IMR-90 (cell line): Measurements from ENCODE around the gene LENG9. TPM values are rescaled to one million over a fixed set of nuclear protein-coding genes. Genes with fewer than 3 reads are reported as not detected.

Experiments
- ATAC-seq: fragments of 200-7000 bp; cut with Tn5 transposase; 2 replicates; pipeline ENCODE4 v1.9.1; 2020; ENCODE audit warnings: low read depth, mild to moderate bottlenecking, moderate library complexity
- BruUV-seq: library from RNA; stranded (reverse); fragments of 400-500 nt; replicated peaks from 2 replicates; lab custom pipeline; 2021; lab: Mats Ljungman, UMichigan
- CTCF ChIA-PET: fragments of 300-600 bp; formaldehyde crosslinking; extraction: SDS; loops from one replicate; lab custom pipeline; 2021; ENCODE audit warnings: antibody characterized with exemption; lab: Yijun Ruan, JAX
- POLR2A ChIA-PET: fragments of 300-600 bp; sonication (Branson Sonifier 250); formaldehyde crosslinking; loops from one replicate; lab custom pipeline; 2022; ENCODE audit warnings: antibody characterized with exemption; ENCODE audit not compliant: unreplicated experiment; lab: Charles Lee
- DNase-seq: peaks from one replicate; pipeline ENCODE4 v3.0.0; 2013
- H2AFZ ChIP-seq: replicated peaks from 2 replicates; pipeline ENCODE3; 2013; ENCODE audit warnings: low read length, mild to moderate bottlenecking; ENCODE audit not compliant: poor library complexity
- H2AK5ac ChIP-seq: 2 replicates; pipeline ENCODE4 v1.6.1; 2013; ENCODE audit warnings: low read depth, low read length, inconsistent platforms
- H2AK9ac ChIP-seq: replicated peaks from 2 replicates; pipeline ENCODE3; 2013; ENCODE audit warnings: mild to moderate bottlenecking, low read depth, low read length, moderate library complexity; ENCODE audit not compliant: poor library complexity
- H2BK120ac ChIP-seq: 2 replicates; pipeline ENCODE4 v1.6.1; 2013; ENCODE audit warnings: low read depth, low read length, inconsistent platforms
- H2BK15ac ChIP-seq: 3 replicates; pipeline ENCODE4 v1.6.1; 2013; ENCODE audit warnings: low read depth, low read length, inconsistent platforms
- H2BK20ac ChIP-seq: 2 replicates; pipeline ENCODE4 v1.6.1; 2013; ENCODE audit warnings: low read depth, mild to moderate bottlenecking, inconsistent platforms, low read length, moderate library complexity
- H2BK5ac ChIP-seq: 2 replicates; pipeline ENCODE4 v1.6.1; 2013; ENCODE audit warnings: mild to moderate bottlenecking, low read depth, low read length, inconsistent platforms; ENCODE audit not compliant: poor library complexity, severe bottlenecking
- H3K14ac ChIP-seq: replicated peaks from 2 replicates; pipeline ENCODE4 v1.6.1; 2013; ENCODE audit warnings: low read depth, low read length, inconsistent platforms
- H3K18ac ChIP-seq: 2 replicates; pipeline ENCODE4 v1.6.1; 2013; ENCODE audit warnings: low read depth, low read length, control low read depth
- H3K23ac ChIP-seq: 2 replicates; pipeline ENCODE4 v1.6.1; 2013; ENCODE audit warnings: low read depth, low read length, inconsistent platforms
- H3K27ac ChIP-seq: 2 replicates; pipeline ENCODE4 v1.5.1; 2013; ENCODE audit warnings: mild to moderate bottlenecking, control low read depth, low read length; ENCODE audit not compliant: insufficient read depth
- H3K27me3 ChIP-seq: 2 replicates; pipeline ENCODE4 v1.6.1; 2013; ENCODE audit warnings: low read length; ENCODE audit not compliant: control insufficient read depth, insufficient read depth
- H3K36me3 ChIP-seq: 2 replicates; pipeline ENCODE4 v1.6.1; 2013; ENCODE audit warnings: low read length, mixed read lengths; ENCODE audit not compliant: control insufficient read depth, insufficient read depth
- H3K4ac ChIP-seq: 2 replicates; pipeline ENCODE4 v1.6.1; 2013; ENCODE audit warnings: low read depth, low read length, inconsistent platforms
- H3K4me1 ChIP-seq: 2 replicates; pipeline ENCODE4 v1.6.1; 2013; ENCODE audit warnings: low read length, mixed read lengths; ENCODE audit not compliant: control insufficient read depth, insufficient read depth
- H3K4me2 ChIP-seq: 2 replicates; pipeline ENCODE4 v1.6.1; 2013; ENCODE audit warnings: low read depth, mild to moderate bottlenecking, control low read depth, low read length, moderate library complexity
- H3K4me3 ChIP-seq: 2 replicates; pipeline ENCODE4 v1.5.1; 2013; ENCODE audit warnings: low read depth, mild to moderate bottlenecking, control low read depth, low read length, moderate library complexity; ENCODE audit not compliant: insufficient read depth
- H3K56ac ChIP-seq: 2 replicates; pipeline ENCODE4 v1.6.1; 2013; ENCODE audit warnings: low read length, inconsistent platforms; ENCODE audit not compliant: insufficient read depth; ENCODE audit errors: extremely low read depth
- H3K79me1 ChIP-seq, 2 experiments: 2 replicates each; pipeline ENCODE4 v1.6.1; 2013; ENCODE audit warnings: low read length in 2 of 2, inconsistent platforms in 1 of 2, low read depth in 1 of 2
- H3K9ac ChIP-seq: 2 replicates; pipeline ENCODE4 v1.6.1; 2013; ENCODE audit warnings: low read depth, low read length, control low read depth
- H3K9me1 ChIP-seq: 2 replicates; pipeline ENCODE4 v1.6.1; 2013; ENCODE audit warnings: low read length, inconsistent platforms; ENCODE audit not compliant: insufficient read depth
- H3K9me3 ChIP-seq: 2 replicates; pipeline ENCODE4 v1.6.1; 2013; ENCODE audit warnings: low read length; ENCODE audit not compliant: control insufficient read depth, insufficient read depth
- H4K20me1 ChIP-seq: 2 replicates; pipeline ENCODE4 v1.6.1; 2013; ENCODE audit warnings: low read length, inconsistent platforms; ENCODE audit not compliant: insufficient read depth
- H4K5ac ChIP-seq: 2 replicates; pipeline ENCODE4 v1.6.1; 2013; ENCODE audit warnings: mild to moderate bottlenecking, low read depth, low read length, control low read depth
- H4K8ac ChIP-seq, 2 experiments: 2 replicates each; pipeline ENCODE4 v1.6.1; 2013; ENCODE audit warnings: low read depth in 2 of 2, low read length in 2 of 2, control low read depth in 1 of 2, inconsistent platforms in 1 of 2
- H4K91ac ChIP-seq: 2 replicates; pipeline ENCODE4 v1.6.1; 2013; ENCODE audit warnings: low read depth, low read length, inconsistent platforms; ENCODE audit not compliant: insufficient read depth
- CHD1 ChIP-seq: IDR thresholded peaks from 2 replicates; pipeline ENCODE4 v1.6.1; 2012; ENCODE audit warnings: low read depth, low read length, improper control_type of control experiment
- MAZ ChIP-seq: IDR thresholded peaks from 2 replicates; pipeline ENCODE4 v1.6.1; 2012; ENCODE audit warnings: low read depth, mild to moderate bottlenecking, low read length, improper control_type of control experiment, moderate library complexity, borderline replicate concordance
- NFE2L2 ChIP-seq: fragments of 150-350 bp; IDR thresholded peaks from 2 replicates; pipeline ENCODE4 v1.6.1; 2016; ENCODE audit warnings: low read depth, mild to moderate bottlenecking, low read length
- RAD21 ChIP-seq: IDR thresholded peaks from 2 replicates; pipeline ENCODE4 v1.6.1; 2012; ENCODE audit warnings: low read length, improper control_type of control experiment
- RCOR1 ChIP-seq: IDR thresholded peaks from 2 replicates; pipeline ENCODE4 v1.6.1; 2012; ENCODE audit warnings: mild to moderate bottlenecking, low read length, improper control_type of control experiment; ENCODE audit not compliant: insufficient replicate concordance
- WGBS, 2 experiments: methylation state at CpG; one replicate each; pipeline versions ENCODE4 v1.1.5 to v1.1.7; 2013; ENCODE audit warnings: missing lambda C conversion rate in 2 of 2; ENCODE audit not compliant: insufficient read length in 1 of 2; ENCODE audit errors: extremely low coverage in 2 of 2; 5-methylcytosine and 5-hydroxymethylcytosine counted together
- dilution Hi-C: fragments of 300-500 bp; cut with HindIII; formaldehyde crosslinking; loops from one replicate; pipeline ENCODE4 v1.14.3; 2018; ENCODE audit warnings: low sequenced_read_pairs; ENCODE audit not compliant: unreplicated experiment
- in situ Hi-C: fragments of 300-500 bp; cut with MboI; formaldehyde crosslinking; loops from 3 replicates; pipeline ENCODE4 v1.14.3; 2019; ENCODE audit warnings: low sequenced_read_pairs, inconsistent platforms, mixed read lengths
- intact Hi-C: fragments of 100-400 bp; cut with micrococcal nuclease; formaldehyde crosslinking; loops from 2 replicates; pipeline ENCODE4 v1.10.0; 2022
- polyA plus RNA-seq, 3 experiments: library from polyadenylated mRNA; depleted of rRNA; stranded (reverse); fragments of >200 nt; gene quantifications; 2 replicates each; pipeline ENCODE4 v1.2.3, GENCODE V29; 2012; ENCODE audit warnings: low replicate concordance in 1 of 3
- total RNA-seq: library from RNA; depleted of rRNA; stranded (reverse); fragments of >200 nt; gene quantifications from 2 replicates; pipeline ENCODE4 v1.2.3, GENCODE V29; 2012

Gene LENG9
- total and polyA plus RNA-seq, 2 of the 4 experiments (the other 2 are of a cell fraction) = 0.94 to 1.1 TPM

- no peak overlapping the region for H3K18ac ChIP-seq
- no peak overlapping the region for H3K27ac ChIP-seq
- H3K79me1 ChIP-seq = no peaks in the 10 kb centered on the region; a peak in 1 of 4 replicates
- ChIA-PET CTCF (no interaction called here), POLR2A (interaction anchor here (0.5 to 0.9 kb wide), 2 partner anchors 33 to 240 kb away, joined by 3 read pairs; partner anchors contain the start of gene LENG9)
- peak overlapping the region; percentile 86 for H2AFZ ChIP-seq
- peak overlapping the region; percentile 55 for H2AK9ac ChIP-seq
- H3K14ac ChIP-seq = no peak overlapping the region
- peaks cover 3% of the 10 kb centered on the region; the same call in 1 of the 2 replicates for H3K9me1 ChIP-seq
- dilution Hi-C loops (no loop called here), in situ Hi-C loops (no loop called here), intact Hi-C loops (no loop called here)
- DNase-seq (no peak), ATAC-seq (peak; percentile 87)
- 0 out of 2 replicates have a peak overlapping the region, but pooled peaks have one; percentile 31 for H2AK5ac ChIP-seq
- WGBS, 2 experiments = 57% methylated on average over 4 of the region's 43 CpGs; no CpG with 5 or more reads in 1 of the 2 experiments
- no peak overlapping the region for H4K8ac ChIP-seq
- peak overlapping the region; percentile 63; the same call in 1 of the 2 replicates for H3K9ac ChIP-seq
- no peak overlapping the region for H4K91ac ChIP-seq
- TF ChIP-seq CHD1 (no peak), NFE2L2 (no peak), RAD21 (no peak), MAZ (0 out of 2 replicates have a peak, but pooled peaks have one; percentile 18), RCOR1 (no peak)
- no peaks in the 10 kb centered on the region for H3K9me3 ChIP-seq
- H4K20me1 ChIP-seq = no peaks in the 10 kb centered on the region; the same call in 1 of the 2 replicates
- no peak overlapping the region for H2BK120ac ChIP-seq
- peak overlapping the region; percentile 56 for H3K4me3 ChIP-seq
- peak overlapping the region; percentile 97 for H3K4me2 ChIP-seq
- no peak overlapping the region for H2BK5ac ChIP-seq
- 0 out of 2 replicates have a peak, but pooled peaks cover 2% of the 10 kb centered on the region for H3K4me1 ChIP-seq
- H3K56ac ChIP-seq = no peak overlapping the region
- H3K36me3 ChIP-seq = peaks cover 2% of the 10 kb centered on the region; the same call in 1 of the 2 replicates
- H3K27me3 ChIP-seq = peaks cover 11% of the 10 kb centered on the region; the same call in 1 of the 2 replicates
- no peak overlapping the region for H2BK20ac ChIP-seq
- no peak overlapping the region for H2BK15ac ChIP-seq
- H4K5ac ChIP-seq = no peak overlapping the region
- H3K23ac ChIP-seq = no peak overlapping the region
- BruUV-seq = no TSS peak
- no peak overlapping the region for H3K4ac ChIP-seq
Measured at GRCh38 chr19:54430306-54431254, 33.0 kb downstream of the LENG9 start.
